Breast epithelium (tissue), 4 donors: ENCODE data around the gene COLQ. TPM values are rescaled to one million over a fixed set of nuclear protein-coding genes. Genes with fewer than 3 reads are reported as not detected.

Experiments
- DNase-seq, 2 donors: peaks; one replicate each; pipeline ENCODE4 v3.0.0-alpha.2; 2019; ENCODE audit warnings: low spot score in 2 of 2
- H3K27ac ChIP-seq, 2 donors: fragments of 200-600 bp; sonication (generic) in 1 of 2; one replicate each; pipeline ENCODE4 v1.5.1; 2016 to 2019; ENCODE audit warnings: mild to moderate bottlenecking in 1 of 2
- H3K27me3 ChIP-seq, 2 donors: fragments of 200-600 bp; sonication (generic) in 1 of 2; one replicate each; pipeline versions ENCODE4 v1.5.1 to v1.6.0; 2017 to 2019; ENCODE audit warnings: control low read depth in 1 of 2, mild to moderate bottlenecking in 1 of 2
- H3K36me3 ChIP-seq: fragments of 200-600 bp; one replicate; pipeline ENCODE4 v1.5.1; 2019
- H3K4me1 ChIP-seq, 2 donors: fragments of 200-600 bp; sonication (generic); one replicate each; pipeline ENCODE4 v1.5.1; 2016 to 2019; ENCODE audit warnings: control low read depth in 1 of 2
- H3K4me3 ChIP-seq, 3 donors: fragments of 200-600 bp; sonication (generic); 1 replicate in 2 of 3; 2 replicates in 1 of 3; pipeline ENCODE4 v1.5.1; 2016 to 2019; ENCODE audit warnings: mild to moderate bottlenecking in 3 of 3, moderate library complexity in 2 of 3
- H3K9me3 ChIP-seq, 2 donors: fragments of 200-600 bp; sonication (generic) in 1 of 2; one replicate each; pipeline ENCODE4 v1.5.1; 2016 to 2019; ENCODE audit warnings: control low read depth in 1 of 2
- POLR2A ChIP-seq: fragments of 450-650 bp; IDR thresholded peaks from one replicate; pipeline ENCODE4 v1.6.1; 2016; ENCODE audit warnings: antibody characterized with exemption, mild to moderate bottlenecking, moderate library complexity
- POLR2AphosphoS5 ChIP-seq, 3 donors: sonication (generic); formaldehyde crosslinking; IDR thresholded peaks; one replicate each; pipeline ENCODE4 v1.6.1; 2017; ENCODE audit warnings: antibody characterized with exemption in 3 of 3
- intact Hi-C: fragments of 100-400 bp; cut with DNase I; formaldehyde crosslinking; loops from one replicate; pipeline ENCODE4 v1.15.1; 2023; ENCODE audit warnings: low total_unique reads
- total RNA-seq, 3 donors: library from RNA; depleted of rRNA; stranded (reverse); fragments of >200 nt; gene quantifications; one replicate each; pipeline ENCODE4 v1.1.0, GENCODE V29; 2016
- TF ChIP-seq, protein P1 (sequence below), 3 donors: fragments of 450-650 bp; IDR thresholded peaks; one replicate each; pipeline ENCODE4 v1.5.1; 2016 to 2017; ENCODE audit warnings: antibody characterized with exemption in 3 of 3, mild to moderate bottlenecking in 3 of 3, moderate library complexity in 3 of 3

Gene COLQ
- total RNA-seq, 3 donors from 2014 or later: 1.8 to 3.3 (median 1.9) TPM

DNA sequence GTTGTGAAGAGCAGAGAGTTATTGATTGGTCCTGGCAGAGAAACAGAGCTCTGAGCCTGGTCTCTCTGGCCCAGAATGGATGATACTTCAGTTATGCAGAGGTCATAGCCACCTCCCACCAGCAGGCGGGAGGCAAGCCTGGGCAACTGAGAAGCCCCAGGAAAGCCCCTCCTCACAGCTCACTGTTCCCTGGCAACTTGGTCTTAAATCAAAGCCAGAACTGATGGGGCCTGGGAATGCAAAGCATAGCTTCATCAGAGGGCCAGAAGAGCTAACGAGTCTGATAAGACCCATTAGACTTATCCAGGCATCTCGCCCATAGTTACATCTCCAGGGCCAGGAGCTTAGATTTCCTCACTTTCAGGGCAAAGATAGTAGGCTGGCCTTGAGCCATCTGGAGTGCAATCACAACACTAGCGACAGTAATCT is 5.5 kb upstream of the COLQ start:
- TF ChIP-seq POLR2AphosphoS5 (IDR thresholded peaks at IDR 0.05) (no peak), POLR2A (no peak)
- TF ChIP-seq, protein P1, sequence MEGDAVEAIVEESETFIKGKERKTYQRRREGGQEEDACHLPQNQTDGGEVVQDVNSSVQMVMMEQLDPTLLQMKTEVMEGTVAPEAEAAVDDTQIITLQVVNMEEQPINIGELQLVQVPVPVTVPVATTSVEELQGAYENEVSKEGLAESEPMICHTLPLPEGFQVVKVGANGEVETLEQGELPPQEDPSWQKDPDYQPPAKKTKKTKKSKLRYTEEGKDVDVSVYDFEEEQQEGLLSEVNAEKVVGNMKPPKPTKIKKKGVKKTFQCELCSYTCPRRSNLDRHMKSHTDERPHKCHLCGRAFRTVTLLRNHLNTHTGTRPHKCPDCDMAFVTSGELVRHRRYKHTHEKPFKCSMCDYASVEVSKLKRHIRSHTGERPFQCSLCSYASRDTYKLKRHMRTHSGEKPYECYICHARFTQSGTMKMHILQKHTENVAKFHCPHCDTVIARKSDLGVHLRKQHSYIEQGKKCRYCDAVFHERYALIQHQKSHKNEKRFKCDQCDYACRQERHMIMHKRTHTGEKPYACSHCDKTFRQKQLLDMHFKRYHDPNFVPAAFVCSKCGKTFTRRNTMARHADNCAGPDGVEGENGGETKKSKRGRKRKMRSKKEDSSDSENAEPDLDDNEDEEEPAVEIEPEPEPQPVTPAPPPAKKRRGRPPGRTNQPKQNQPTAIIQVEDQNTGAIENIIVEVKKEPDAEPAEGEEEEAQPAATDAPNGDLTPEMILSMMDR (IDR thresholded peaks at IDR 0.05): no peak

DNA sequence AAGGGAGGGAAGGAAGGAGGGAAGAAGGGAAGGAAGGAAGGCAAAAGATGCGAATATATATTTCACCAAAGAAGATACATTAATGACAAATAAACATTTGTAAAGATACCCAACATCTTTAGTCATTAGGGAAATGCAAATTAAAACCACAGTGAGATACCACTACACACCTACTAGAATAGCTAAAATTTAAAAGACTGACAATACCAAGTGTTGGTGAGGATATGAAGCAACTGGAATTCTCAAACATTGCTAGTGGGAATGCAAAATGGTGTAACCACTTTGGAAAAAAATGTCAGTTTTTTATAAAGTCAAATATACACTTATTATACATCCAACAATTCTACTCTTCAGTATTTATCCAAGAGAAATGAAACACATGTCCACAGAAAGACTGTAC is 4.3 kb upstream of the COLQ start:
- Histone ChIP-seq H3K4me1 (no peaks in the 10 kb centered on the region), H3K9me3 (no peaks in the 10 kb centered on the region), H3K27me3 (no peaks in the 10 kb centered on the region), H3K36me3 (no peaks in the 10 kb centered on the region), H3K27ac (no peak overlapping the region), H3K4me3 (no peak overlapping the region)
- intact Hi-C loops: no loop called here
- no peak for DNase-seq
- TF ChIP-seq POLR2AphosphoS5 (IDR thresholded peaks at IDR 0.05): no peak
- TF ChIP-seq, protein P1 (IDR thresholded peaks at IDR 0.05): no peak

More for the DNA sequence above, 5.5 kb upstream of the COLQ start:
- H3K27ac ChIP-seq: no peak overlapping the region
- no peak overlapping the region for H3K4me3 ChIP-seq
- no peaks in the 10 kb centered on the region for H3K9me3 ChIP-seq
- no peak for DNase-seq
- no peaks in the 10 kb centered on the region for H3K27me3 ChIP-seq
- H3K4me1 ChIP-seq: no peaks in the 10 kb centered on the region
- intact Hi-C loops: no loop called here
- no peaks in the 10 kb centered on the region for H3K36me3 ChIP-seq

- no peaks in the 10 kb centered on the region for H3K27me3 ChIP-seq
- no peak overlapping the region for H3K27ac ChIP-seq
- no peaks in the 10 kb centered on the region for H3K4me1 ChIP-seq
- no peaks in the 10 kb centered on the region for H3K36me3 ChIP-seq
- TF ChIP-seq POLR2A: no peak
- no peaks in the 10 kb centered on the region for H3K9me3 ChIP-seq
- DNase-seq: no peak
- no peak overlapping the region for H3K4me3 ChIP-seq
- intact Hi-C loops: no loop called here
Measured at GRCh38 chr3:15523660-15524417, 2.3 kb upstream of the COLQ start.

- no peaks in the 10 kb centered on the region for H3K27me3 ChIP-seq
- H3K4me1 ChIP-seq: no peaks in the 10 kb centered on the region
- H3K9me3 ChIP-seq: no peaks in the 10 kb centered on the region
- no peaks in the 10 kb centered on the region for H3K36me3 ChIP-seq
- intact Hi-C loops: no loop called here
- H3K4me3 ChIP-seq: no peak overlapping the region
- no peak overlapping the region for H3K27ac ChIP-seq
- TF ChIP-seq POLR2A: no peak
- TF ChIP-seq POLR2AphosphoS5 (IDR thresholded peaks at IDR 0.05): no peak
- TF ChIP-seq, protein P1 (IDR thresholded peaks at IDR 0.05): no peak
- DNase-seq: no peak
Measured at GRCh38 chr3:15522016-15522415, 510 bp upstream of the COLQ start.

DNA sequence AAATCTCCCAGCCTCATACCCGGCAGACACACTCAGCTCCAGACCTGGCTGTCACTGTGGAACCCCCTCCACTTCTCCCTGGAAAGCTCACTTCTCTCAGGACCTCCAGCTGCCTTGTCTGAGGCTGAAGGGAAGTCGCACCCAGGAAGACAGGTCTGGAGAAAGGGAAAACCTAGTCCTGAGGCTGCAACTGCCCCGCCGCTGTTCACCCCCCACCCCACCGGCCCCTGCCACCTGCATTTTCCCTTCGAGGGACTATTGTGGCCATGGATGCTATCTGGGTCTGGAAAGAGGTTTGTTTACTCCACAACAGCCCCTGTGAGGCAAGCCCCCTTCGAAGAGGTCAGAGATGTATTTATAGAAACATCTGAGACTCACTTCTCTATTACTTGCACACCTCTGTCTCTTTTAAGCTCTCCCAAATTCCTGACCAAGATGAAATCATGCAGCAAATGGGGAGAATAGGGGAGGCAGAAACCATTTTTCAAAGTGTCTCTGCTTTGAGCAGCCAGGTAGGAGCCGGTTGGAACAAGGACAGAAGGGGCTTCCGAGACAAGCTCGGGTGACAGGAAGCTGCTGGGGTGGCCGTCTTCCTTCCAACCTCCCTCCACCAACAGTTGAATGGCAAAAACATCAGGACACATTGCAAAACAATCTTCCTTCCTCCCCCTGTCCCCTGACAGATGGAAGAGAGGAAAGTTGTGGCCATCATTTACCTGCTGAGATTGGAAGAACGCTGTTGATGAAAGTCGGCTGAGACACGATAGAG is 518 bp downstream of the COLQ start:
- intact Hi-C loops: no loop called here
- Histone ChIP-seq H3K4me1 (no peaks in the 10 kb centered on the region), H3K27ac (no peak overlapping the region), H3K27me3 (no peaks in the 10 kb centered on the region), H3K4me3 (no peak overlapping the region), H3K9me3 (no peaks in the 10 kb centered on the region), H3K36me3 (no peaks in the 10 kb centered on the region)
- no peak for DNase-seq
- TF ChIP-seq POLR2AphosphoS5 (IDR thresholded peaks at IDR 0.05) (no peak), POLR2A (no peak)
- TF ChIP-seq, protein P1 (IDR thresholded peaks at IDR 0.05): no peak
